Endothelial cell of umbilical vein (primary cell): ENCODE results near the gene FAM72D.
"Not testable (repeated sequence)": the region's sequence is repeated elsewhere in the genome, so short reads cannot be mapped to it uniquely, and the experiment has no call there.

ENCODE experiments used
- CTCF ChIP-seq, 2 donors: IDR thresholded peaks; 1 replicate in 1 of 2; 2 replicates in 1 of 2; pipeline ENCODE4 v1.5.1; 2011; ENCODE audit warnings: low read length in 2 of 2, mild to moderate bottlenecking in 2 of 2, moderate library complexity in 2 of 2, control low read depth in 1 of 2, inconsistent platforms in 1 of 2, low read depth in 1 of 2; ENCODE audit not compliant: insufficient read depth in 1 of 2; ENCODE audit errors: extremely low read depth in 1 of 2
- FOS ChIP-seq: IDR thresholded peaks from 2 replicates; pipeline ENCODE4 v1.6.1; 2011; ENCODE audit warnings: mild to moderate bottlenecking, low read length, moderate library complexity, borderline replicate concordance; ENCODE audit not compliant: insufficient read depth
- MAX ChIP-seq: IDR thresholded peaks from 2 replicates; pipeline ENCODE4 v1.6.1; 2011; ENCODE audit not compliant: insufficient read depth, insufficient read length

- TF ChIP-seq FOS; MAX; CTCF (IDR thresholded peaks at IDR 0.05; ENCODE audit: extremely low read depth in 1 of 2, insufficient read depth in 1 of 2, low read depth in 1 of 2, low read length in 2 of 2): not testable (repeated sequence)
Observed at GRCh38 chr1:145053428-145053827, 42.3 kb upstream of the FAM72D start.
